Naive thymus-derived CD8-positive, alpha-beta T cell (primary cell): ENCODE measurements around the gene SYT7. TPM values are rescaled to one million over a fixed set of nuclear protein-coding genes. Genes with fewer than 3 reads are reported as not detected.

Experiments used
- ATAC-seq, 2 donors: fragments of 150-1000 bp; cut with Tn5 transposase in 1 of 2; sonication (Bioruptor Pico), chemical (Tn5 transposase) in 1 of 2; 1 replicate in 1 of 2; 2 replicates in 1 of 2; pipeline ENCODE4 v1.10.0; 2021; ENCODE audit warnings: mild to moderate bottlenecking in 2 of 2, moderate library complexity in 2 of 2
- POLR2A ChIA-PET: fragments of 350-600 bp; sonication (Branson Sonifier 250); formaldehyde crosslinking; loops from one replicate; lab custom pipeline; 2021; ENCODE audit warnings: antibody characterized with exemption; lab: Charles Lee
- DNase-seq, 10 donors: peaks; one replicate each; pipeline versions ENCODE4 v3.0.0 to v3.0.0-alpha.2; 2020 to 2022
- H3K27ac Mint-ChIP-seq, 10 donors: one replicate each; pipeline ENCODE4 v1.8.0; 2020 to 2022; ENCODE audit warnings: mild to moderate bottlenecking in 10 of 10, mixed read lengths in 10 of 10, moderate library complexity in 4 of 10, inconsistent platforms in 1 of 10
- H3K27me3 Mint-ChIP-seq, 5 donors: one replicate each; pipeline ENCODE4 v1.8.0; 2021 to 2022; ENCODE audit warnings: mixed read lengths in 5 of 5
- H3K36me3 Mint-ChIP-seq, 3 donors: one replicate each; pipeline ENCODE4 v1.8.0; 2020 to 2022; ENCODE audit warnings: mixed read lengths in 3 of 3, mild to moderate bottlenecking in 2 of 3, inconsistent platforms in 1 of 3
- H3K4me1 Mint-ChIP-seq, 4 donors: one replicate each; pipeline ENCODE4 v1.8.0; 2021 to 2022; ENCODE audit warnings: mixed read lengths in 4 of 4
- H3K4me3 Mint-ChIP-seq, 10 donors: one replicate each; pipeline ENCODE4 v1.8.0; 2020 to 2022; ENCODE audit warnings: mild to moderate bottlenecking in 10 of 10, mixed read lengths in 10 of 10, moderate library complexity in 6 of 10, inconsistent platforms in 1 of 10
- H3K9me3 Mint-ChIP-seq, 9 donors: one replicate each; pipeline ENCODE4 v1.8.0; 2020 to 2022; ENCODE audit warnings: mixed read lengths in 9 of 9, mild to moderate bottlenecking in 3 of 9, inconsistent platforms in 1 of 9, moderate library complexity in 1 of 9
- polyA plus RNA-seq, 3 donors: library from polyadenylated mRNA; unstranded; fragments of 300-500 nt; fragmentation: Illumina TruSeq; gene quantifications; one replicate each; pipeline ENCODE4 v1.2.3, GENCODE V29; 2021
- total RNA-seq, 8 experiments: library from RNA in 2 of 8; stranded (reverse) in 2 of 8; gene quantifications; one replicate each; pipeline ENCODE4 v1.2.3 and lab custom pipeline; 2021 to 2026

Gene SYT7
- total and polyA plus RNA-seq, 5 experiments from 2014 or later, result 0.06 TPM; not detected in 4

DNA sequence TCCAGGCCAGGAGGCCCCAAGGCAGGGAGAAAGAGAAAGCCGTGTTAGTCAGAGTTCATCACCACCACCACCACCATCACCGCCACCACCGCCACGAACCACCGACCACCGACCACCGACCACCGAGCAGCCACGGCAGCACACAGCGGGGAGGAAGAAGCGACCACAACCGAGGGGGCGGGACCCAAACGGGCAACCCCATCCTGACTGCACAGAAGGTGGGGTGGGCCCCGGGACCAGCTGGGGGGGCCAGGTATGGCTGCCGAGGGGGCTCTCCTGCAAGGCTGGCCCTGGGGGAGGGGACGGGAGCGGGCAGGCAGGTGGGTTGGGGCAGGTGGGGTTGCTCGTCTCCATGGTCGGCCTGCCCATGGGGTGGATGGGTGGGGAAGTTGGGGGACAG, 34.2 kb downstream of the SYT7 start:
- H3K4me1 Mint-ChIP-seq, result peaks cover 0 to 7% (median 4%) of the 10 kb centered on the region in 4 donors
- no peak for DNase-seq
- POLR2A ChIA-PET, result no interaction called here
- no peak for ATAC-seq
- H3K27ac Mint-ChIP-seq, result no peak overlapping the region
- H3K27me3 Mint-ChIP-seq, result peaks cover 4 to 76% (median 46%) of the 10 kb centered on the region in 5 donors
- H3K9me3 Mint-ChIP-seq, result no peaks in the 10 kb centered on the region
- no peaks in the 10 kb centered on the region for H3K36me3 Mint-ChIP-seq
- no peak overlapping the region for H3K4me3 Mint-ChIP-seq

DNA sequence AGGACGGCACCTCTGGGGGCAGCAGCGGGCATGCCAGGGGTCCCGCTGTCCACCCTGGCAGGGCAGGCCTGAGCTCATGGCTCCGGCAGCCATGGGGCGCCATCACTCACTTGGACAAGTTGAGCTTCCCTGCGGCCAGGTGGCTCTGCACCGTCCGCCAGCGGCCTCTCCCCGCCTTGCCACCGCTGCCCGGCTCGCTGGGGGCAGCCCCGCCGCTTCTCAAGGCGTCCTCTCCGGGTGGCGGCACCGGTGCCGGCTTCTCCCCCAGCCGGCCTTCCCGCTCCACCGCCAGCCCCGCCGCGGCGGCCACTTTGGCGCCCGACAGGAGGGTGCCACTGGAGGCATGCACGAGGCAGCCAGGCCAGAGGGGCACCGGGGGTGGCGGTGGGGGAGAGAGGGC, 35.0 kb downstream of the SYT7 start:
- no peaks in the 10 kb centered on the region for H3K36me3 Mint-ChIP-seq
- no peak overlapping the region for H3K27ac Mint-ChIP-seq
- POLR2A ChIA-PET, result no interaction called here
- peaks cover 0 to 7% (median 4%) of the 10 kb centered on the region in 4 donors for H3K4me1 Mint-ChIP-seq
- no peaks in the 10 kb centered on the region for H3K9me3 Mint-ChIP-seq
- ATAC-seq (no peak), DNase-seq (no peak)
- peaks cover 6 to 76% (median 50%) of the 10 kb centered on the region in 5 donors for H3K27me3 Mint-ChIP-seq
- no peak overlapping the region for H3K4me3 Mint-ChIP-seq

DNA sequence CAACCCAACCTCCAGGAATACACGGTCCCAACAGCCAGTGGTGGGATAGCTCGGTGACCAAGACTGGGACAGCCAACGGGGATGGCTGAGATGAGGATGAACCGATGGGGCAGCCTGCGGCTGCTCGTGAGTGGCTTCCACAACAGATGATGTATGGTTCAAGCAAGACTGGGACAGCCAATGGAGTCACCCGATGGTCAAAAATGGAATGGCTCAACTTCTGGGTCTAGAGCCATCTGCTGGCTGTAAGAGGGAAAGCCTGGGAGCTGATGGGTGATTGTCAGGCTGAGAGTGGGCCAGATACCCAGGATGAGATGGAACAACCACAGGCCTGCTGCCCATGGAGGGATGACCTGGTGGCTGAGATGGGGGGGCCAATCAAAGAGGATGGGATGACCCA, 35.5 kb downstream of the SYT7 start:
- Mint-ChIP-seq H3K4me1 (peaks cover 0 to 7% (median 4%) of the 10 kb centered on the region in 4 donors), H3K9me3 (no peaks in the 10 kb centered on the region), H3K27ac (no peak overlapping the region), H3K27me3 (peaks cover 6 to 76% (median 47%) of the 10 kb centered on the region in 5 donors), H3K4me3 (no peak overlapping the region), H3K36me3 (no peaks in the 10 kb centered on the region)
- DNase-seq (no peak), ATAC-seq (no peak)
- POLR2A ChIA-PET, result no interaction called here

DNA sequence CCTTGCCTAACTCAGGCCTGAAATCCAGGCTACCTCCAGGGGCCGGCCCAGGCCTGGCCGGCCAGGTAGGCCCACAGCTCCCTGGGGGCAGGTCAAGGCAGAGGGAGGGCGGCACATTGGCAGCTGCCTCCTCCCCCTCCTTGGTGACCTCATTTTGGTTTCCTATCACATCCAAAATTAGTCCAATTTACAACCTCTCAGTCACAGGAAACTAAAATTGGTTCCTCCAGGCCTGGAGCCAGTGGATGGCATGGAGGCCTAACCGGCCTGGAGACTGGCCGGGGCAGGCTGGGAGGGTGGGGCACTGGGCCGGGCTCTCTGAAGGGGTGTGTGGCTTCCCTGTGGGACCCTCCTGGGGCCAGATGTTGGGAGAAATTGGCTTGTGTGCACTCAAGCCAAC, 36.4 kb downstream of the SYT7 start:
- H3K9me3 Mint-ChIP-seq, result no peaks in the 10 kb centered on the region
- POLR2A ChIA-PET, result interaction anchor here (0.6 kb wide), 1 partner anchor 18 kb away, joined by 3 read pairs; no protein-coding TSS in a partner anchor
- no peak overlapping the region for H3K4me3 Mint-ChIP-seq
- no peaks in the 10 kb centered on the region for H3K36me3 Mint-ChIP-seq
- no peak for ATAC-seq
- H3K27ac Mint-ChIP-seq, result no peak overlapping the region
- no peak for DNase-seq
- H3K27me3 Mint-ChIP-seq, result peaks cover 6 to 77% (median 42%) of the 10 kb centered on the region in 5 donors
- H3K4me1 Mint-ChIP-seq, result peaks cover 0 to 7% (median 4%) of the 10 kb centered on the region in 4 donors

DNA sequence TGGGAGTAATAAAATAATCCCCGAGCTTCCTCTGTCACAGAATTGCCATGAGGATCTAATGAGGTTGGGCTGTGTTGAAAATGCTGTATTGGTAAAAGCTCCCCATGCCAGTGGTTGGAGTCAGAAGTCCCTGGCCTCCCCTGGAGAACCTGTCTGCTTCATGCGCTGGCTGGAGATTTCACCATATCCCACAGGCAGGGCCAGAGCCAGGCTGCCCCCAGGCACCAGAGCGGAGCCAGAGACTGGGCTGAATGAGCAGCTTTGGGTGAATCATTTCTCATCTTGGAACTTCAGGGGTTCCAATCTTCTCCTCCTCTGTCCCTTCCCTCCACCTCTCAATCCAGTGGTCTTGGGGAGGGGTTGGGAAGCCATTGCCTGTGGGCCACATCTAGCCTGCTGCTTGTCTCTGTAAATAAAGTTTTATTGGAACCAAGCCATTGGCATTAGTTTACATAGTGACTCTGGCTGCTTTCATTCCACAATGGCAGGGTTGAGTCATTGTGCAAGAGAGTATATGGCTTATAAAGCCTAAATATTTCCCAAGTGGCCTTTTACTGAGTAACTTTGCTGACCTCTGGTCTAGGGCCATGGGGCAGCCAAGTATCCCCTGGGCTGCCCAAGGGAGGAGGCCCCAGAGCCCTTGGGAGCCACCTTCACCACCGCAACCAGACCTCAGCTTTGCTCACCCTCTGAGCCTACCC, 37.1 kb downstream of the SYT7 start:
- Mint-ChIP-seq H3K27ac (no peak overlapping the region), H3K9me3 (no peaks in the 10 kb centered on the region), H3K36me3 (no peaks in the 10 kb centered on the region), H3K4me3 (no peak overlapping the region), H3K4me1 (peaks cover 0 to 9% (median 4%) of the 10 kb centered on the region in 4 donors), H3K27me3 (peaks cover 6 to 77% (median 47%) of the 10 kb centered on the region in 5 donors)
- no peak for DNase-seq
- no peak for ATAC-seq
- POLR2A ChIA-PET, result no interaction called here

DNA sequence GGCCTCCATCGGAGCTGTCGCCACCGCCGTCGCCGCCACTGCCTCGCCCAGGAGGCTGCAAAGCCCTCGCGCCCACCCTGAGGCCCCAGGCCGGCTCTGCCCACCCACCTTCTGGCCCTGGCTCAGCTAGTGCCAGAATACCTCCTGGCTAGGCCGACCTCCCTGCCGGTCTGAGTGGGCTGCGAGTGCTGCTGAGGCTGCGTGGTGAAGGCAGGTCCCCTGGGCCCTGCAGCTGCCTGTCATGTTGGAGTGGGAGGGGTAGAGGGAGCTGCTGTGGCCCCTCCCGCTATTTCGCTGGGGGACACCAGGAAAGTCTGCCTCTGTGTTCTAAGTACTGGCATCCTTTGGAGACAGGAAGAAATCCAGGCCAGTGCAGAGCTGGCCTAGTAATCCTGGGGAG, 38.2 kb downstream of the SYT7 start:
- Mint-ChIP-seq H3K27me3 (peaks cover 5 to 76% (median 42%) of the 10 kb centered on the region in 5 donors), H3K4me3 (no peak overlapping the region), H3K4me1 (peaks cover 0 to 8% (median 4%) of the 10 kb centered on the region in 4 donors), H3K27ac (no peak overlapping the region), H3K9me3 (no peaks in the 10 kb centered on the region), H3K36me3 (no peaks in the 10 kb centered on the region)
- ATAC-seq (no peak), DNase-seq (no peak)
- POLR2A ChIA-PET, result no interaction called here

DNA sequence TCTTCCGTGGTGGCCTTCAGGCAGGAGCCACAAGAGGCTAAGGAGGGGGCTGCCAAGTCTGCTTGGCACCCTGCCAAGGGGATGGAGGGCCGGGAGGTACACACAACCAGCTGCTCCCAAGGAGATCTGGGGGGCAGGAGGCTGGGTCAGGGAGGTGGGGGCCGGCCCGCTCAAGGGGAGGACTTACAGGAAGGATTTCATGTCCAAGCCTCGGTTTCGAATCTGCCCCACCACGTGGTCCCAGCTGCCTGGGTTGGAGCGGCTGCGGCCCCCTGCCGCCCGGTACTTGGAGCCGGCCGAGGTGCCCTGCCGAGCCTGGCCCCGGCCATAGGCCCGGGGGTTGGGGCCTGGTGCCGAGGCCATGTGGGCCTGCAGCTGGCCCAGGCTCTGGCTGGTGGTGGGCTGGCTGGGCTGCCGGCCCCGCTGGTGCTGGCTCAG, 38.8 kb downstream of the SYT7 start:
- H3K4me3 Mint-ChIP-seq, result no peak overlapping the region
- no peaks in the 10 kb centered on the region for H3K36me3 Mint-ChIP-seq
- DNase-seq (no peak), ATAC-seq (no peak)
- H3K27me3 Mint-ChIP-seq, result peaks cover 4 to 70% (median 35%) of the 10 kb centered on the region in 5 donors
- peaks cover 0 to 8% (median 4%) of the 10 kb centered on the region in 4 donors for H3K4me1 Mint-ChIP-seq
- POLR2A ChIA-PET, result no interaction called here
- H3K27ac Mint-ChIP-seq, result peak overlapping the region in 1 of 10 donors; percentile 74
- H3K9me3 Mint-ChIP-seq, result no peaks in the 10 kb centered on the region

DNA sequence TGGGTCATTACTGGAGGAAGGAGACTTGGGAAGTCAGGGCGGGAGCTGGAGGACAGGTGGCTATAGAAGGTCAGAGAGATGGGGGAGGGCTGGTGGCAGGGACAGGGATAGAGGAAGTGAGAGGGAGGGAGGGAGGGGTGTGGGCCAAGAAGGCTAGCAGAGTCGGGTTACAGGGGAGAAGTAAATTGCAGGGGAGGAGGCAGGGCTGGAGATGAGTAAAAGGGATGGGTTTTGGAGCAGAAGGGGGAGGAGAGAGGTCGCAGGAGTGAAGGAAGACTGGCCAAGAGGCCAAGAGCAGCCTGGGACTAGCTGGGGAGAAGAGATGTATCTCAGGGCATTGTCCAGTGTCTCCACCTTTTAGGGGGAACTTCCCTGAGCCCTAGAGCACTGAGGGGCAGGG, 39.3 kb downstream of the SYT7 start:
- Mint-ChIP-seq H3K4me1 (peaks cover 0 to 8% (median 3%) of the 10 kb centered on the region in 4 donors), H3K4me3 (no peak overlapping the region), H3K36me3 (no peaks in the 10 kb centered on the region), H3K27ac (peak overlapping the region in 1 of 10 donors; percentile 74), H3K27me3 (peaks cover 3 to 68% (median 34%) of the 10 kb centered on the region in 5 donors), H3K9me3 (no peaks in the 10 kb centered on the region)
- DNase-seq (no peak), ATAC-seq (no peak)
- POLR2A ChIA-PET, result no interaction called here

DNA sequence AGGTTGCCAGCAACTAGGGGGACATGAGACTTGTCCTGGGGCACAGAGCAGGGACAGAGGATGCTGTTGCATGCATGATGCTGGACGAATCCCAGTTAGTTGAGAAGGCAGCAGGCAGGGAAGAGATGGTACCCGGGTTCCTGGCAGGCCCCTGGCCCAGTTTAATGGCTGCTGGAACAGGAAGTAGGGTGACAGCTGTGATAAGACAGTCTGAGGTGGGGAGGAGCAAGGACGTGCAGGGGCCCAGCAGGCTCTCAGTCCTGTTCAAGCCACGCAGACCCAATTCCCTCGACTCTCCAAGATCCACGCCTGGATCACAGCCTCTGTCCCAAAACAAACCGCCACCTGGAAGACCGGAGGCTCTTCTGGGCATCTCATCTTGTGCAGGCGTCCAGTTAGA, 40.3 kb downstream of the SYT7 start:
- DNase-seq (no peak), ATAC-seq (no peak)
- Mint-ChIP-seq H3K27ac (peak overlapping the region in 1 of 10 donors; percentile 25), H3K36me3 (no peaks in the 10 kb centered on the region), H3K4me1 (peaks cover 0 to 5% (median 2%) of the 10 kb centered on the region in 4 donors), H3K4me3 (no peak overlapping the region), H3K27me3 (peaks cover 5 to 63% (median 32%) of the 10 kb centered on the region in 5 donors), H3K9me3 (no peaks in the 10 kb centered on the region)
- POLR2A ChIA-PET, result no interaction called here

DNA sequence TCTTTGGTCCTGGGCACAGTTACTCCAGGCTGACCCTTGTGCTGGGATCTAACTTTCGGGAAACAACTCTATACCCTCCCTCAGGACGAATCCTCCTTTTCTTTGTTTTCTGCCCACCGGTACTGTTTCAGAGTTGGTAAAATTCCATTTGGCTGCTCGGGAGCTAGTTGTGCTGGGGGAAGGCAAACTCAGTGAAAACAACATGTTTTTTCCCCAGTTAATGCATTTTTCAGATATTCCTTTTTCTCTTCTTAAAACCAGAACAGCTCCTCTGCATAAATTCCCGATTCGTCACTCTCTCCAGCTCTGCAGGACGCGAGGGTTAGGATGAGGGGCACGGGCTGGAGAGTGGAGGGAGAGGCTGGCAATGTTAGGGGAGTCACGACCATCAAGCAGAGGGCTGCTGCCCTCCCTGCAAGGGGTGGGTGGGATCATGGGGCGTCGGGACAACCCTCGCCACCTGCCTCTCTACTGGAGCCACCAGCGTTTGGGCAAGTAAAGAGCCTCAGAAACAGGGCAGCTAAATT, 41.0 kb downstream of the SYT7 start:
- DNase-seq (no peak), ATAC-seq (no peak)
- no peak overlapping the region for H3K4me3 Mint-ChIP-seq
- peaks cover 8 to 62% (median 31%) of the 10 kb centered on the region in 5 donors for H3K27me3 Mint-ChIP-seq
- no peaks in the 10 kb centered on the region for H3K36me3 Mint-ChIP-seq
- POLR2A ChIA-PET, result no interaction called here
- peaks cover 0 to 4% (median 0%) of the 10 kb centered on the region in 4 donors for H3K4me1 Mint-ChIP-seq
- no peak overlapping the region for H3K27ac Mint-ChIP-seq
- no peaks in the 10 kb centered on the region for H3K9me3 Mint-ChIP-seq

DNA sequence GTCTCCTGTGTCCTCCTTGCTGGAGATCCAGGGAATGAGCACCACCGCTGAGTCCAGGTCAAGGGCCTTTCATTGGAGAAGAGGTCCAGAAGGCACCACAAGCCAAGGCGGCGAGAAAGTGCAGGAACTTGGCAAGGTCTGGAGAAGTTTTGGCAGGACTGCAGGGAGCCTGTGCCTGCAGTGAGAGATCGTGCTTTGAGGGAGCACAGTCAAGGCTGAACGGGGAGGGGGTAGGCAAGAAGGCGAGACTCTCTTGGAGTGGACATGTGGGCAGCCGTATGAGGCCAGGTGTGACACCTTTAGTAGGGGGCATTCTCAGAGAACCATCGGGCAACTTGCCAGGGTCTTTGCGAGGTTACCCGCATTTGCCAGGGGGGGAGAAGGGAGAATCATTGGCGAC, 41.9 kb downstream of the SYT7 start:
- ATAC-seq, result no peak
- H3K9me3 Mint-ChIP-seq, result no peaks in the 10 kb centered on the region
- POLR2A ChIA-PET, result no interaction called here
- H3K4me3 Mint-ChIP-seq, result no peak overlapping the region
- no peaks in the 10 kb centered on the region for H3K36me3 Mint-ChIP-seq
- peak overlapping the region in 1 of 10 donors; percentile 12 for H3K27ac Mint-ChIP-seq
- H3K4me1 Mint-ChIP-seq, result peaks cover 0 to 7% (median 0%) of the 10 kb centered on the region in 4 donors
- peaks cover 8 to 62% (median 35%) of the 10 kb centered on the region in 5 donors for H3K27me3 Mint-ChIP-seq
- no peak for DNase-seq

DNA sequence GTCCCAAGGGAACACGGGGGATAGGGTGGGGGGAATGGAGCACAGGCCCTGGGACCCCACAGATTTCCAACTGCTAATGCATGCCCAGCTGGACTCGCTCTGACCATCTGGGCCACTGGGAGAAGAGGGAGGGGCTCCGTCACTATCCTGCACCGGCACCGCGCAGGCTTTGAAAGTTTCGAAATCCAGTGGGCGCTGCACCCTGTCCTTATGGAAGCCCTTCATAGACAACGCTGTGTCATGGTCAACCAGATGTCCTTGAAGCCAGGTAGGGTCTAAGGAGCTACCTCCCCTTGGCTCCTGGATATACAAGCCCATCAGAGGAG, 42.3 kb downstream of the SYT7 start:
- H3K27ac Mint-ChIP-seq, result peak overlapping the region in 1 of 10 donors; percentile 12
- H3K9me3 Mint-ChIP-seq, result no peaks in the 10 kb centered on the region
- no peak overlapping the region for H3K4me3 Mint-ChIP-seq
- no peaks in the 10 kb centered on the region for H3K36me3 Mint-ChIP-seq
- DNase-seq (no peak), ATAC-seq (no peak)
- POLR2A ChIA-PET, result no interaction called here
- H3K27me3 Mint-ChIP-seq, result peaks cover 8 to 62% (median 32%) of the 10 kb centered on the region in 5 donors
- H3K4me1 Mint-ChIP-seq, result peaks cover 0 to 7% (median 0%) of the 10 kb centered on the region in 4 donors

DNA sequence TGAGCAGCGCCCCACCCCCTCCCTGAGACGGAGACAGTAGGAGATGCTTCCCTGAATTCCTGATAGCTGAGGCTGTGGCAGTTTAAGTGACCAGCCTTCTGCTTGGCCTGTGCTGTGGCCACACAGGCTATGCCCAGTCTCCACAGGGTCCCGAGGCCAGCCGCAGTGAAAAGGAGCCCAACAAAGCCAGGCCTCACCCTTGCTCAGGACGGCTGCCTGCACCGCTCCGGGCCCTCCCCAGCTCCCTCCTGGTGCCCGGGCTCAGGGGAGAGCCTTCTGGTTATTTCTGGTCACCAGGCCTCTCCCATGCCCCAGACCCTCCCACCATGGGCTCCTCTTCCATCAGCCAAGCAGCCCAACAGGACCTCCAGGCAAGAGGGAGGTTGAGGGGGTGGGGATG, 43.5 kb downstream of the SYT7 start:
- Mint-ChIP-seq H3K27me3 (peaks cover 8 to 66% (median 30%) of the 10 kb centered on the region in 5 donors), H3K27ac (no peak overlapping the region), H3K4me1 (peaks cover 0 to 7% (median 0%) of the 10 kb centered on the region in 4 donors), H3K9me3 (no peaks in the 10 kb centered on the region), H3K36me3 (no peaks in the 10 kb centered on the region), H3K4me3 (no peak overlapping the region)
- POLR2A ChIA-PET, result no interaction called here
- ATAC-seq, result no peak
- no peak for DNase-seq
